RWPE1 (cell line): ENCODE data around the gene DNAH14.
"Not testable (repeated sequence)": the region's sequence is repeated elsewhere in the genome, so short reads cannot be mapped to it uniquely, and the experiment has no call there.

Experiments used
- CTCF ChIA-PET: fragments of 350-600 bp; sonication (Branson Sonifier 250); formaldehyde crosslinking; extraction: SDS; loops from one replicate; lab custom pipeline; 2021; lab: Yijun Ruan, JAX
- POLR2A ChIA-PET: fragments of 400-600 bp; formaldehyde crosslinking; extraction: SDS; loops from one replicate; lab custom pipeline; 2020; ENCODE audit warnings: antibody characterized with exemption; ENCODE audit not compliant: low non-redundant PET; lab: Yijun Ruan, JAX
- DNase-seq: peaks from one replicate; pipeline ENCODE4 v3.0.0; 2012; ENCODE audit warnings: low spot score
- H3K27ac ChIP-seq: fragments of 450-650 bp; 2 replicates; pipeline ENCODE4 v1.5.1; 2017
- TF ChIP-seq, protein P1 (sequence below): fragments of 450-650 bp; conservative IDR thresholded peaks from 2 replicates; pipeline ENCODE4 v1.5.1; 2017; ENCODE audit warnings: low read depth, mild to moderate bottlenecking

Gene DNAH14

DNA sequence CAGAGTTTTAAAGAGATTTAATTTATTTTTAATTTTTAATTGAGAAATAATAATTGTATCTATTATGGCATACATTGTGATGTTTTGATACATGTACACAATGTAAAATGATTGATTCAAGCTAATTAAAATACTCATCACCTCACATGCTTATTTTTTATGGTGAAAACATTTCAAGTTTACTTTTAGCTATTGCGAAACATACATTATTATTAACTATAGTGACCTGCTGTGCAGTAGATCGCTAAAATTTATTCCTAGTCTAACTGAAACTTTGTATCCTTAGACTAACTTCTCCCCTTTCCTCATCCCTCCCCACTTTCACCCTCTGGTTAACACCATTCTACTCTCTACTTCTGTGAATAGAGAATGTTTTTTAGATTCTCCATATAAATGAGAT lies 191.6 kb downstream of the DNAH14 start:
- no peak for DNase-seq

DNA sequence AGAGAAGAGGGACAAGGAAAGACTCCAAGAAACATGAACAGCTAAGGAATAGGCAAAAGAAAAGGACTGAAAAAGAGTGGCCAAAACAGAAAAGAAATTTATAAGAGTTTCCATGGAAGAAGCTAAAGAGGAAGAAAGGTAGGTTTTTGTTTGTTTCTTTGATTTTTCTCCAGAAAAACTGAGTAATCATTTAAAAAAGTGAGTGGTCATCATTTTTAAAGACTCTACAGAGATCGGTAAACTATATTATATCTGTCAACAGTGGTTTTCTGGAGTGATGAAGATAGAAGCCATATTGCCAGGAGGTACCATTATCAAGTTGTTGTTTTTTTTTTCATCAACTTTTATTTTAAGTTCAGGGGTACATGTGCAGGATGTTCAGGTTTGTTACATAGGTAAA lies 202.4 kb downstream of the DNAH14 start:
- TF ChIP-seq, protein P1, sequence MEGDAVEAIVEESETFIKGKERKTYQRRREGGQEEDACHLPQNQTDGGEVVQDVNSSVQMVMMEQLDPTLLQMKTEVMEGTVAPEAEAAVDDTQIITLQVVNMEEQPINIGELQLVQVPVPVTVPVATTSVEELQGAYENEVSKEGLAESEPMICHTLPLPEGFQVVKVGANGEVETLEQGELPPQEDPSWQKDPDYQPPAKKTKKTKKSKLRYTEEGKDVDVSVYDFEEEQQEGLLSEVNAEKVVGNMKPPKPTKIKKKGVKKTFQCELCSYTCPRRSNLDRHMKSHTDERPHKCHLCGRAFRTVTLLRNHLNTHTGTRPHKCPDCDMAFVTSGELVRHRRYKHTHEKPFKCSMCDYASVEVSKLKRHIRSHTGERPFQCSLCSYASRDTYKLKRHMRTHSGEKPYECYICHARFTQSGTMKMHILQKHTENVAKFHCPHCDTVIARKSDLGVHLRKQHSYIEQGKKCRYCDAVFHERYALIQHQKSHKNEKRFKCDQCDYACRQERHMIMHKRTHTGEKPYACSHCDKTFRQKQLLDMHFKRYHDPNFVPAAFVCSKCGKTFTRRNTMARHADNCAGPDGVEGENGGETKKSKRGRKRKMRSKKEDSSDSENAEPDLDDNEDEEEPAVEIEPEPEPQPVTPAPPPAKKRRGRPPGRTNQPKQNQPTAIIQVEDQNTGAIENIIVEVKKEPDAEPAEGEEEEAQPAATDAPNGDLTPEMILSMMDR: no peak
- ChIA-PET POLR2A (no interaction called here), CTCF (interaction anchor here (0.6 kb wide), 2 partner anchors 27 to 242 kb away, joined by 3 read pairs; no protein-coding TSS in a partner anchor)
- no peak overlapping the region for H3K27ac ChIP-seq
- no peak for DNase-seq

More for the DNA sequence above, 191.6 kb downstream of the DNAH14 start:
- H3K27ac ChIP-seq: no peak overlapping the region
- ChIA-PET POLR2A (no interaction called here), CTCF (no interaction called here)
- TF ChIP-seq, protein P1: no peak

DNA sequence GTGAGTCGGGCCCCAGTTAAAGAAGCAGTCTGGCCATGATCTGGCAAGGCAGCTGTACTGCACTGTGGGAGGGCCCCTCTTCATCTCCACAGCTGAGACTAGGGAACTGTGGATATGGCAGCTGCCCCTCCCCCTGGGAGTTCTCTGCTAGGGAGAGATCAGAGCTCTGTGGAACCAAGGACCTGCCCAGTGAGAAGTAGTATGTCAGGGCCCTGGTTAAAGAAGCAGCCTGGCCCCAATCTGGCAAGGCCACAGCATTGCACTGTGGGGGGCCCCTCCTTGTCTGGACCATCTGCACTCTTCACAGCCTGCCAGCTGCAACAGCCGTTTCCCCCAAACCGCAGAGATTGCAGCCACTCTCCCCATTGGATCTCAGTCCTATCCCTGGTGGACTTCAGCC lies 208.5 kb downstream of the DNAH14 start:
- POLR2A ChIA-PET: no interaction called here
- TF ChIP-seq, protein P1: no peak
- no peak for DNase-seq
- CTCF ChIA-PET: no interaction called here
- no peak overlapping the region for H3K27ac ChIP-seq

DNA sequence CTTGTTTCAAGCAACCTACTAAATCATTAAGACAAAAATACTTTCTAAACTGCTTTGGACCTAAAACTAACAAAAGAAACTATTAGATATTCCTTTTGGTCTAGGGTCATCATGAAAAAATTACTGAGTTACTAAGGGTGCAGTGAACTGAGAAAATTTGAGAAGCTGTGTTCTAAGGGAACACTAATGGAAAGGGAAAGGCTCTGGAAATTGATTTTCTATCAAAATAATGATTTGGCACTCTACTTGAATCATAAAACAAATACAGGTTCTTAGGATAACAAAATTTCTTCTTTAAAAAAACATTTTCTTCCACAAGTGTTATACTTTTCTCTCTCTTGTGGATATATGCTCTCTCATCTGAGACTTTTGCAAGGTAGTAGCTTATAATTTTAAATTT lies 213.5 kb downstream of the DNAH14 start:
- ChIA-PET POLR2A (no interaction called here), CTCF (no interaction called here)
- TF ChIP-seq, protein P1: no peak
- no peak for DNase-seq
- H3K27ac ChIP-seq: no peak overlapping the region

DNA sequence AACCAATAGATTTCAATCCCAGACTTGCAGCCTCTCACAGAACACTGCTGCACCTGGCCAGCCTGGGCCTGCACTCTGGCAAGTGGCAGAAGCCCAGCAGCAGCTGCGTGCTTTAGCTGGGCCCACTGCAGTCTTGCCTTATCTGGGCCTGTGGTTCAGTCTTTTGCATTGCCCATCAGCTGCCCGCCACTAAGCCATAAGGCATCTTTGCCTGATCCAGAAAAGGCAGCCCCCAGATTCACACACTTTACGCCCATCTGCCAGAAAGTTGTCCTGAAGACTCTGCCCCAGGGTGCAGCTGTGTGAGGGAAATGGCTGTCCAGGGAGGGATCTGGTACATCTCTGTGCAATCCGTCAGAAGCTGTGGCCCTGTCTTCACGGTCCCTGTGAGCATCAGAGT lies 217.0 kb downstream of the DNAH14 start:
- ChIA-PET CTCF (interaction anchor here (0.6 to 0.8 kb wide), 2 partner anchors 13 to 57 kb away, joined by 3 to 4 read pairs; no protein-coding TSS in a partner anchor), POLR2A (no interaction called here)
- TF ChIP-seq, protein P1: no peak
- no peak for DNase-seq
- no peak overlapping the region for H3K27ac ChIP-seq

DNA sequence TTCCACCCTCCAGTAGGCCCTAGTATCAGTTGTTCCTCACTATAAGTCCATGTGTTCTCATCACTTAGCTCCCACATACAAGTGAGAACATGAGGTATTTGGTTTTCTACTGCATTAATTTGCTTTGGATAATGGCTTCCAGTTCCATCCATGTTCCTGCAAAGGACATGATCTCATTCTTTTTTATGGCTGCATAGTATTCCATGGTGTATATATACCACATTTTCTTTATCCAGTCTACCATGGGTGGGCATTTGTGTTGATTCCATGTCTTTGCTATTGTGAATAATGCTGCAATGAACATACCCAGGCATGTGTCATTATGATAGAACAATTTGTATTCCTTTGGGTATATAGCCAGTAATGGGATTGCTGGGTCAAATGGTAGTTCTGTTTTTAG lies 218.3 kb downstream of the DNAH14 start:
- DNase-seq, H3K27ac ChIP-seq, POLR2A ChIA-PET, CTCF ChIA-PET: not testable (repeated sequence)

DNA sequence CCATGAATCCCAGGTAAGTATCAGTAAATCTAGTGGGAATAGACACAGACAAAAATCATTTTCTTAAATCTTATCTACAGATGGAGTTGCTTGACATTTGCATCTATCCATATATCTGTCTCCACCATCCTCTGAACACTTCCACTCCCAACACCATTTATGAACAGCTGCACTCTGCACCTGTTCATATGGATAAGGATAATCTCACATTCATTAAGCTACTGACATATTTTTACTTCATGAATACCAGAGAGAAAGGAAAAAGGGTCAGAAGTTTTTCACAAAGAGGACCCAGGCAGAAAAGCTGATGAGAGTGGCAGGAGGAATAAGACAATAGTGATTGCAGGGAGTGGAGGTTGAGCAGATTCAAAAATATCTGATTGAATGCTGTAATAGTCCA lies 222.6 kb downstream of the DNAH14 start:
- TF ChIP-seq, protein P1: no peak
- POLR2A ChIA-PET: no interaction called here
- CTCF ChIA-PET: interaction anchor here (1.0 kb wide), 1 partner anchor 15 kb away, joined by 3 read pairs; no protein-coding TSS in a partner anchor
- H3K27ac ChIP-seq: no peak overlapping the region
- DNase-seq: no peak
